ENCODE results near the gene CPSF4L.

DNA sequence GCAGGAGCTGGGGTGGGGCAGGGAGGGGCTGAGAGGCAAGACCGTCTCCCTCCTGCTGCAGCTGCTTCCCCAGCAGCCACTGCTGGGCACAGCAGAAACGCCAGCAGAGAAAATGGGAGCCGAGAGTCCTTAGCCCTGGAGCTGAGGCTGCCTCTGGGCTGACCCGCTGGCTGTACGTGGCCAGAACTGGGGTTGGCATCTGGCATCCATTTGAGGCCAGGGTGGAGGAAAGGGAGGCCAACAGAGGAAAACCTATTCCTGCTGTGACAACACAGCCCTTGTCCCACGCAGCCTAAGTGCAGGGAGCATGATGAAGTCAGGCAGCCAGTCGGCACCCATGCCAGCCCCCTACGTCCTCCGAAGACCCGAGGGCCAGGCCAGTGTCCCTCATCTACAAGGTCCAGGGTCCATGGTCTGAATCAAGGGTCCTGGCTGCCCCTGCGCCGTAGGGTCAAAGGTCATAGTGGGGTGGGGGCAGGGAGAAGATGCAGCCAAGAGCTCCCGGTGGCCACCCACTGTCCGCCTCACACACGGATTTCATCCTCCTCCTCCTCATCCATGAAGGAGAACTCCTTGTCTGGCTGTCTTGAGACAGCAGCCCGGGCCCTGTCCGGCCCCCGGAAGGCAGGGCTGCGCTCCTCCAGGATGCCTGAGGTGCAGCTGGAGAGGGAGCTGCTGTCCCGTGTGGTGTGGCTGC lies 23.4 kb upstream of the CPSF4L start:
- TF ChIP-seq, protein P1, sequence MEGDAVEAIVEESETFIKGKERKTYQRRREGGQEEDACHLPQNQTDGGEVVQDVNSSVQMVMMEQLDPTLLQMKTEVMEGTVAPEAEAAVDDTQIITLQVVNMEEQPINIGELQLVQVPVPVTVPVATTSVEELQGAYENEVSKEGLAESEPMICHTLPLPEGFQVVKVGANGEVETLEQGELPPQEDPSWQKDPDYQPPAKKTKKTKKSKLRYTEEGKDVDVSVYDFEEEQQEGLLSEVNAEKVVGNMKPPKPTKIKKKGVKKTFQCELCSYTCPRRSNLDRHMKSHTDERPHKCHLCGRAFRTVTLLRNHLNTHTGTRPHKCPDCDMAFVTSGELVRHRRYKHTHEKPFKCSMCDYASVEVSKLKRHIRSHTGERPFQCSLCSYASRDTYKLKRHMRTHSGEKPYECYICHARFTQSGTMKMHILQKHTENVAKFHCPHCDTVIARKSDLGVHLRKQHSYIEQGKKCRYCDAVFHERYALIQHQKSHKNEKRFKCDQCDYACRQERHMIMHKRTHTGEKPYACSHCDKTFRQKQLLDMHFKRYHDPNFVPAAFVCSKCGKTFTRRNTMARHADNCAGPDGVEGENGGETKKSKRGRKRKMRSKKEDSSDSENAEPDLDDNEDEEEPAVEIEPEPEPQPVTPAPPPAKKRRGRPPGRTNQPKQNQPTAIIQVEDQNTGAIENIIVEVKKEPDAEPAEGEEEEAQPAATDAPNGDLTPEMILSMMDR (IDR thresholded peaks at IDR 0.05; ENCODE audit: insufficient read depth, low read depth, low read length): no peak
- TF ChIP-seq EZH2 (IDR thresholded peaks at IDR 0.05; ENCODE audit: insufficient read depth, low read length): no peak

Data from astrocyte (in vitro differentiated cells and primary cell).